Endothelial cell of umbilical vein (primary cell): Measurements from ENCODE around the gene OR4M1. TPM values are rescaled to one million over a fixed set of nuclear protein-coding genes. Genes with fewer than 3 reads are reported as not detected.
"Not testable (repeated sequence)": the region's sequence is repeated elsewhere in the genome, so short reads cannot be mapped to it uniquely, and the experiment has no call there.

Experiments
- BruUV-seq: library from RNA; stranded (reverse); fragments of 400-500 nt; replicated peaks from 2 replicates; lab custom pipeline; 2021; lab: Mats Ljungman, UMichigan
- CTCF ChIA-PET: fragments of 300-600, 350-600 bp; sonication (Branson Sonifier 250); formaldehyde crosslinking; loops from one replicate; lab custom pipeline; 2021; ENCODE audit warnings: antibody characterized with exemption, inconsistent platforms; lab: Charles Lee
- POLR2A ChIA-PET: fragments of 300-600, 350-600 bp; sonication (Branson Sonifier 250); formaldehyde crosslinking; loops from one replicate; lab custom pipeline; 2021; ENCODE audit warnings: antibody characterized with exemption, inconsistent platforms; lab: Charles Lee
- DNase-seq: peaks from one replicate; pipeline ENCODE4 v3.0.0-alpha.2; 2011; ENCODE audit warnings: low read depth, low spot score
- FAIRE-seq: peaks from 2 replicates; lab custom pipeline; 2011; peaks lifted over from hg19 to GRCh38; lab: Jason Lieb, UNC
- H2AFZ ChIP-seq: 2 replicates; pipeline ENCODE4 v1.6.0; 2012; ENCODE audit warnings: low read depth, low read length, control low read depth, inconsistent platforms
- H3K27ac ChIP-seq: 2 replicates; pipeline ENCODE4 v1.5.1; 2011; ENCODE audit warnings: low read depth, mild to moderate bottlenecking, control low read depth, low read length, moderate library complexity; ENCODE audit not compliant: insufficient read depth
- H3K27me3 ChIP-seq, 2 experiments: 2 replicates each; pipeline versions ENCODE4 v1.6.0 to v1.6.1; 2011; ENCODE audit warnings: low read length in 2 of 2, mixed read lengths in 1 of 2; ENCODE audit not compliant: control insufficient read depth in 2 of 2, insufficient read depth in 2 of 2
- H3K36me3 ChIP-seq, 2 experiments: 2 replicates in 1 of 2; 3 replicates in 1 of 2; pipeline ENCODE4 v1.5.1; 2011; ENCODE audit warnings: low read length in 2 of 2, mild to moderate bottlenecking in 1 of 2, moderate library complexity in 1 of 2; ENCODE audit not compliant: control insufficient read depth in 2 of 2, insufficient read depth in 2 of 2; ENCODE audit errors: extremely low read depth in 1 of 2
- H3K4me1 ChIP-seq: 3 replicates; pipeline ENCODE4 v1.5.1; 2011; ENCODE audit warnings: mild to moderate bottlenecking, low read length; ENCODE audit not compliant: control insufficient read depth, insufficient read depth; ENCODE audit errors: extremely low read depth
- H3K4me2 ChIP-seq: 2 replicates; pipeline ENCODE4 v1.6.1; 2011; ENCODE audit warnings: low read length, control low read depth, mixed read lengths; ENCODE audit not compliant: insufficient read depth
- H3K4me3 ChIP-seq, 3 experiments: fragments of 200-600 bp in 1 of 3; sonication (generic), shearing (Covaris generic) in 1 of 3; replicated peaks in 1 of 3; 2 replicates each; pipeline ENCODE4 v1.5.1; 2011 to 2016; ENCODE audit warnings: control low read depth in 3 of 3, low read length in 3 of 3, mild to moderate bottlenecking in 2 of 3, inconsistent platforms in 1 of 3, low read depth in 1 of 3, moderate library complexity in 1 of 3; ENCODE audit not compliant: insufficient read depth in 1 of 3
- H3K79me2 ChIP-seq: 2 replicates; pipeline ENCODE4 v1.6.0; 2012; ENCODE audit warnings: low read length, inconsistent platforms; ENCODE audit not compliant: control insufficient read depth, insufficient read depth
- H3K9ac ChIP-seq: replicated peaks from 2 replicates; pipeline ENCODE3; 2011; ENCODE audit warnings: low read length, control low read depth; ENCODE audit not compliant: insufficient read depth; ENCODE audit errors: extremely low read depth
- H3K9me1 ChIP-seq: replicated peaks from 3 replicates; pipeline ENCODE4 v1.6.0; 2011; ENCODE audit warnings: mild to moderate bottlenecking, low read length; ENCODE audit not compliant: control insufficient read depth, insufficient read depth; ENCODE audit errors: extremely low read depth
- H3K9me3 ChIP-seq: replicated peaks from 2 replicates; pipeline ENCODE4 v1.5.1; 2012; ENCODE audit warnings: low read length, inconsistent platforms; ENCODE audit not compliant: control insufficient read depth, insufficient read depth
- H4K20me1 ChIP-seq: replicated peaks from 2 replicates; pipeline ENCODE3; 2011; ENCODE audit warnings: mild to moderate bottlenecking, low read length; ENCODE audit not compliant: control insufficient read depth, insufficient read depth; ENCODE audit errors: extremely low read depth
- dilution Hi-C: fragments of 300-500 bp; cut with MboI; formaldehyde crosslinking; loops from one replicate; pipeline ENCODE4 v1.15.0; 2019; ENCODE audit warnings: low sequenced_read_pairs; ENCODE audit not compliant: extremely low pct_ligation_motif_present
- intact Hi-C: fragments of 100-400 bp; cut with micrococcal nuclease; formaldehyde crosslinking; loops from one replicate; pipeline ENCODE4 v1.10.0; 2022
- polyA plus RNA-seq, 4 experiments: library from polyadenylated mRNA; depleted of rRNA in 3 of 4; stranded (reverse) in 3 of 4; unstranded in 1 of 4; fragments of >200 nt; gene quantifications; 2 replicates each; pipeline versions ENCODE4 v1.2.1 to v1.2.3, GENCODE V29; 2011 to 2012; ENCODE audit warnings: missing spikeins in 1 of 4
- total RNA-seq: library from RNA; stranded (reverse); gene quantifications from 2 replicates; pipeline ENCODE4 v1.2.3, GENCODE V29; 2021

The OR4M1 gene
- total and polyA plus RNA-seq, 2 donors (not counting 3 experiments of a cell fraction or from before 2014, with no cell fraction given) = not detected

DNA sequence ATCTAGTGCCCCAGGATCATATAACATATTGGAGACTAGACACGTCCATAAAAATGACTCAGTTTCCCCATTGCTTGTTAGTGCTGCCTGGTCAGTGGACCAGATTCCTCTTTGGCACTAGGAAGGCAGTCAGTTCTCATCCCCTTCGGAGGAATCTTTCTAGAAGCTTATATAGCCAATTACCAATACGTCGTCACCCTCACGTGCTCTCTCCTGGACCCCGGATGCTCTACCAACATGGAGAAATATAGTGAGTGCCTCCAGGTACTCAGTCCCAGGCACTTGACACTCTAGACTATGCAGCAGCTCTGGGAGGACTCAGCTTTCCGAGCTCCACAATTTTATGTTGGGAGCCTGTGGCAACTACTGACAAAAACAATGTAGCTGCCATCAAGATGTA is 14.8 kb downstream of the OR4M1 start:
- FAIRE-seq, dilution Hi-C loops: not testable (repeated sequence)

DNA sequence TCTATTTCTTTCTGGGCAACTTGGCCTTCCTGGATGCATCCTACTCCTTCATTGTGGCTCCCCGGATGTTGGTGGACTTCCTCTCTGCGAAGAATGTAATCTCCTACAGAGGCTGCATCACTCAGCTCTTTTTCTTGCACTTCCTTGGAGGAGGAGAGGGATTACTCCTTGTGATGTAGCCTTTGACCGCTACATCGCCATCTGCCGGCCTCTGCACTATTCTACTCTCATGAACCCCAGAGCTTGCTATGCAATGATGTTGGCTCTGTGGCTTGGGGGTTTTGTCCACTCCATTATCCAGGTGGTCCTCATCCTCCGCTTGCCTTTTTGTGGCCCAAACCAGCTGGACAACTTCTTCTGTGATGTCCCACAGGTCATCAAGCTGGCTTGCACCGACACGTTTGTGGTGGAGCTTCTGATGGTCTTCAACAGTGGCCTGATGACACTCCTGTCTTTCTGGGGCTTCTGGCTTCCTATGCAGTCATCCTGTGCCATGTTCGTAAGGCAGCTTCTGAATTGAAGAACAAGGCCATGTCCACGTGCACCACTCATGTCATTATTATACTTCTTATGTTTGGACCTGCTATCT is 23.3 kb downstream of the OR4M1 start:
- FAIRE-seq, H3K4me1 ChIP-seq, H3K9me1 ChIP-seq, CTCF ChIA-PET, H3K9ac ChIP-seq, H3K27me3 ChIP-seq, BruUV-seq, H3K79me2 ChIP-seq, intact Hi-C loops, H3K4me3 ChIP-seq, H3K36me3 ChIP-seq, H3K9me3 ChIP-seq, H3K27ac ChIP-seq, dilution Hi-C loops, DNase-seq, POLR2A ChIA-PET, H4K20me1 ChIP-seq, H3K4me2 ChIP-seq, H2AFZ ChIP-seq: not testable (repeated sequence)

More for the DNA sequence above, 14.8 kb downstream of the OR4M1 start:
- DNase-seq, H2AFZ ChIP-seq, H3K27ac ChIP-seq, POLR2A ChIA-PET, H4K20me1 ChIP-seq, H3K4me1 ChIP-seq, H3K9ac ChIP-seq, H3K36me3 ChIP-seq, H3K79me2 ChIP-seq, intact Hi-C loops, H3K4me3 ChIP-seq, H3K4me2 ChIP-seq, CTCF ChIA-PET, H3K9me3 ChIP-seq, H3K9me1 ChIP-seq, BruUV-seq, H3K27me3 ChIP-seq: not testable (repeated sequence)
